Measurements from ENCODE around the gene PTPRG.
A peak's percentile ranks its signal among the peaks of the same experiment; 100 is the strongest.

PTPRG gene

DNA sequence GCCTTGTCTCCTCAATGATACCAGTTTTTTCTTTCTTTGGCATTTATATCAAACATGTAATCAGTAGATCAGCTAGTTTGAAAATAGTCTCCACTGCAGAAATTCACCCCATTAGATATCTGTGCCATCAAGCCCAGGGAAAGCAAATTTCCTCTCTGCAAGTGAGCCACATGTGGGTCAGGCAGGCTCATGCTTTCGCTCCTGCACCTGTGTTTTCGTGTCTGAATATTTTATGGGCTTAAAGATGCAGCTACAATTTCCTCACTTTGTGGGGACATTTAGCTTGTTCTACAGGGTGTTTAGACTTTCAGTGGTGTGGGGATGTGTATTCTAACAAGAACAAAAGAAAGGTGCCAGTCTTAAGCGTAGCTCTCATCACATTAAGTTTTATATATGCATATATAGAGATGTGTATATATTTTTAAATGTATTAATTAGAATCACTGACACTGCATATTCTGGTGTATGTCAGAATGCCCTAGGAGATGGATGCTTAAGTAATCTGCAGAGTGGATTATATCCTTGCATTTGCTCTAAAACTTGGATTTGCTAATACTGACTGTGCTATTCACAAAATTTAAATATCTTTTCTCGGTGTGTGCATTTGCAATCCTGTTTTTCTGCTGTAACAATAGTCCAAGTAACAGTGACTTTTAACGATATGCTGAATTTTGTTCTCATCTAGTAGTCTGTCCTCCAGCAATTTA lies 372.6 kb downstream of the PTPRG start:
- H3K9ac ChIP-seq (ENCODE audit: low read length): no peak overlapping the region
- H3K36me3 ChIP-seq (replicated peaks; ENCODE audit: low read depth, low read length): no peaks in the 10 kb centered on the region
- no peaks in the 10 kb centered on the region for H4K20me1 ChIP-seq (ENCODE audit: insufficient read depth, low read length)
- peaks cover 23% of the 10 kb centered on the region for H3K4me1 ChIP-seq (ENCODE audit: low read length)
- no peak overlapping the region for H3K4me2 ChIP-seq (ENCODE audit: low read length)
- H2AFZ ChIP-seq (ENCODE audit: low read depth, low read length): no peak overlapping the region
- no peak overlapping the region for H3K4me3 ChIP-seq (ENCODE audit: low read length)
- no peak overlapping the region for H3K27ac ChIP-seq (ENCODE audit: low read length)
- no peaks in the 10 kb centered on the region for H3K79me2 ChIP-seq (ENCODE audit: low read length)
- H3K27me3 ChIP-seq (ENCODE audit: low read depth, low read length): no peaks in the 10 kb centered on the region
- TF ChIP-seq, protein P1, sequence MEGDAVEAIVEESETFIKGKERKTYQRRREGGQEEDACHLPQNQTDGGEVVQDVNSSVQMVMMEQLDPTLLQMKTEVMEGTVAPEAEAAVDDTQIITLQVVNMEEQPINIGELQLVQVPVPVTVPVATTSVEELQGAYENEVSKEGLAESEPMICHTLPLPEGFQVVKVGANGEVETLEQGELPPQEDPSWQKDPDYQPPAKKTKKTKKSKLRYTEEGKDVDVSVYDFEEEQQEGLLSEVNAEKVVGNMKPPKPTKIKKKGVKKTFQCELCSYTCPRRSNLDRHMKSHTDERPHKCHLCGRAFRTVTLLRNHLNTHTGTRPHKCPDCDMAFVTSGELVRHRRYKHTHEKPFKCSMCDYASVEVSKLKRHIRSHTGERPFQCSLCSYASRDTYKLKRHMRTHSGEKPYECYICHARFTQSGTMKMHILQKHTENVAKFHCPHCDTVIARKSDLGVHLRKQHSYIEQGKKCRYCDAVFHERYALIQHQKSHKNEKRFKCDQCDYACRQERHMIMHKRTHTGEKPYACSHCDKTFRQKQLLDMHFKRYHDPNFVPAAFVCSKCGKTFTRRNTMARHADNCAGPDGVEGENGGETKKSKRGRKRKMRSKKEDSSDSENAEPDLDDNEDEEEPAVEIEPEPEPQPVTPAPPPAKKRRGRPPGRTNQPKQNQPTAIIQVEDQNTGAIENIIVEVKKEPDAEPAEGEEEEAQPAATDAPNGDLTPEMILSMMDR (IDR thresholded peaks at IDR 0.05; ENCODE audit: low read depth, low read length): no peak
- TF ChIP-seq EZH2phosphoT487 (IDR thresholded peaks at IDR 0.05; ENCODE audit: low read depth): no peak
- no peaks in the 10 kb centered on the region for H3K9me3 ChIP-seq (ENCODE audit: insufficient read depth, low read length)

DNA sequence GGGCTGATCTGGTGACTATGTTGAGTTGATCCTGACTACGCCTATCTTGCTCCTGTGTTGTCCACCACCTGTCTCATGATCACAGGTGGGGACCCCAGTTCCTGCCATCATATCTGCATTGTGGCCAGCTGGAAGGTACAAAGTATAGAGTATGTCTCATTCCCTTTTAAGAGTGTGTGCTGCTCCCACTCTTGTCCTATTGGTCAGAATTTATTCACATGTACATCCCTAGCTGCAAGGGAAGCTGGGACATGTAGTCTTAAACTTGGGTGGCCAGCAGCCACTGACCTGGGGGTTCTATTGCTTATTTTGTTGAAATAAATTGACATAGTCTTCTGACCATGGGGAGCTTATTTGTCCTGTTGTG lies 373.1 kb downstream of the PTPRG start:
- H3K36me3 ChIP-seq (replicated peaks; ENCODE audit: low read depth, low read length): no peaks in the 10 kb centered on the region
- H3K9ac ChIP-seq (ENCODE audit: low read length): no peak overlapping the region
- no peak overlapping the region for H2AFZ ChIP-seq (ENCODE audit: low read depth, low read length)
- no peak overlapping the region for H3K4me2 ChIP-seq (ENCODE audit: low read length)
- H3K4me3 ChIP-seq (ENCODE audit: low read length): no peak overlapping the region
- no peak for TF ChIP-seq EZH2phosphoT487 (IDR thresholded peaks at IDR 0.05; ENCODE audit: low read depth)
- TF ChIP-seq, protein P1 (IDR thresholded peaks at IDR 0.05; ENCODE audit: low read depth, low read length): no peak
- H4K20me1 ChIP-seq (ENCODE audit: insufficient read depth, low read length): no peaks in the 10 kb centered on the region
- no peak overlapping the region for H3K27ac ChIP-seq (ENCODE audit: low read length)
- no peaks in the 10 kb centered on the region for H3K27me3 ChIP-seq (ENCODE audit: low read depth, low read length)
- H3K9me3 ChIP-seq (ENCODE audit: insufficient read depth, low read length): no peaks in the 10 kb centered on the region
- H3K79me2 ChIP-seq (ENCODE audit: low read length): no peaks in the 10 kb centered on the region
- peaks cover 23% of the 10 kb centered on the region for H3K4me1 ChIP-seq (ENCODE audit: low read length)

DNA sequence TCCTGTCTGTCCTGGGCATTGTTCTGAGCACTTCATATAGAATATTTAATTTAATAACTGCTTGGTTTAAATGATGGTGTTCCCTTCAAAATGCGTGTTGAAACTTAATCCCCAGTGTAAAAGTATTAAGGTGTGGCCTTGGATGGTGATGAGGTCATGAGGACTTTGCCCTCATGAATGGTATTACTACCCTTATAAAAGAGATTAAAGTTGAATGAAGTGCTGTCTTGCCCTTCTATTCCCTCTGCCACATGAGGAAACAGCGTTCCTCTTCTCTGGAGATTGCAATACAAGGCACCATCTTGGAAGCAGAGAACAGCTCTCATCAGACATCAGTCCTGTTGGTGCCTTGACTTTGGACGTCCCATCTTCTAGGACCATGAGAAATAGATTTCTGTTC lies 374.4 kb downstream of the PTPRG start:
- Histone ChIP-seq H3K36me3 (replicated peaks; ENCODE audit: low read depth, low read length) (no peaks in the 10 kb centered on the region), H3K9ac (ENCODE audit: low read length) (no peak overlapping the region), H3K4me1 (ENCODE audit: low read length) (peaks cover 23% of the 10 kb centered on the region), H3K27ac (ENCODE audit: low read length) (no peak overlapping the region), H3K79me2 (ENCODE audit: low read length) (no peaks in the 10 kb centered on the region), H4K20me1 (ENCODE audit: insufficient read depth, low read length) (no peaks in the 10 kb centered on the region), H3K27me3 (ENCODE audit: low read depth, low read length) (no peaks in the 10 kb centered on the region), H3K4me2 (ENCODE audit: low read length) (no peak overlapping the region), H2AFZ (ENCODE audit: low read depth, low read length) (no peak overlapping the region), H3K9me3 (ENCODE audit: insufficient read depth, low read length) (no peaks in the 10 kb centered on the region), H3K4me3 (ENCODE audit: low read length) (no peak overlapping the region)
- TF ChIP-seq EZH2phosphoT487 (IDR thresholded peaks at IDR 0.05; ENCODE audit: low read depth): no peak
- TF ChIP-seq, protein P1 (IDR thresholded peaks at IDR 0.05; ENCODE audit: low read depth, low read length): no peak

DNA sequence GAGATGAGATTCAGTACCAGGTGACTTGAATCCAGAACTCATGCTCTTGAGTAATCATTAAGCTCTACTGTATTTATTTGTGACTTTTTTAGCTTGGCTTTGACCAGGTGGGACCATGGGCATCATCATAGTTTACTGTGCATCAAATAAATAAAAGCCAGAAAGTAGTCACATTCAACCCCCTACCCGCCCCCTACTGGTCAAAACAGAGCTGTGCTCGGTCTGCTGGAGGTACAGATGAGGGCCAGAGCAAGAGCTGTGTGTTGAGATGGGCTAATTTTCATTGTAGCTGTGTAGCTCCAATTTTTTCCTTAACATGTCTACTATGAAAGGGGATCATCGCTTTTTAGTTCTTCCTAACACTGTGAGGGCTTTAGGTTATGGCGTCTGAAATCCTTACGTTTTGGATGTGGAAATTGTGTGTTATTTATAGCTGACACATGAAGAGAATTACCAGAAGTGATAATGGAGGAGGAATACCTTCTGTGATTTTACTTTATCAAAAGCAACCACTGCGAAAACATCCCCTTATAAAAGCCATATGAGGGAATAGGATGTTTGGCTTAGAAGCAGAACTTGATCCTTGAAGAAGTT lies 375.1 kb downstream of the PTPRG start:
- H3K9me3 ChIP-seq (ENCODE audit: insufficient read depth, low read length): no peaks in the 10 kb centered on the region
- H4K20me1 ChIP-seq (ENCODE audit: insufficient read depth, low read length): no peaks in the 10 kb centered on the region
- H3K27me3 ChIP-seq (ENCODE audit: low read depth, low read length): no peaks in the 10 kb centered on the region
- no peaks in the 10 kb centered on the region for H3K36me3 ChIP-seq (replicated peaks; ENCODE audit: low read depth, low read length)
- H3K4me3 ChIP-seq (ENCODE audit: low read length): no peak overlapping the region
- no peaks in the 10 kb centered on the region for H3K79me2 ChIP-seq (ENCODE audit: low read length)
- TF ChIP-seq, protein P1 (IDR thresholded peaks at IDR 0.05; ENCODE audit: low read depth, low read length): peak; percentile 97
- no peak for TF ChIP-seq EZH2phosphoT487 (IDR thresholded peaks at IDR 0.05; ENCODE audit: low read depth)
- no peak overlapping the region for H2AFZ ChIP-seq (ENCODE audit: low read depth, low read length)
- peaks cover 23% of the 10 kb centered on the region for H3K4me1 ChIP-seq (ENCODE audit: low read length)
- no peak overlapping the region for H3K4me2 ChIP-seq (ENCODE audit: low read length)
- H3K27ac ChIP-seq (ENCODE audit: low read length): no peak overlapping the region
- no peak overlapping the region for H3K9ac ChIP-seq (ENCODE audit: low read length)

Data from OCI-LY3 (cell line).